HK-2 (cell line): ENCODE measurements around the gene CD300LB.
A peak's percentile ranks its signal among the peaks of the same experiment; 100 is the strongest.

ENCODE experiments used
- DNase-seq: peaks from one replicate; pipeline ENCODE4 v3.0.0-alpha.2; 2018; ENCODE audit not compliant: unreplicated experiment

Gene CD300LB

DNA sequence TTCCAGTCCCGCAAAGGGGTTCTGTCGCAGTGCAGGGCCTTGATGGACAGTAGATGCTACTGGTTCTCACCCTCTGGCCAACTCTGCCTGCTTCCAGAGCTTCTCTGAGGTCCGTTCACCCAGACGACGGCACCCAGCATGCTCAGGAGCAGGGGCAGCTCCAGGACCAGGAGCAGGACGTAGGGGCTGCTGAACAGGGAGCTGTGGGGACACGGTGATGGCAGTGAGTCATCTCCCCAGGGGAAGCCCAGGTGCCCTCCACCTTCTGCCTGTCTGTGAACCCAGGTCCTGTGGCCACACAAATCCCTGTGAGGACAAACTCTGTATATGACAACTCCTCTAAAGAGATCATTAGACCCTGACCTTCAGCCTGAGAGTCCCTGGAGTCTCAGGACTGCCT is 18.1 kb upstream of the CD300LB start:
- DNase-seq: no peak

- peak; percentile 23 for DNase-seq
Observed at GRCh38 chr17:74547736-74548135, 16.5 kb upstream of the CD300LB start.

DNA sequence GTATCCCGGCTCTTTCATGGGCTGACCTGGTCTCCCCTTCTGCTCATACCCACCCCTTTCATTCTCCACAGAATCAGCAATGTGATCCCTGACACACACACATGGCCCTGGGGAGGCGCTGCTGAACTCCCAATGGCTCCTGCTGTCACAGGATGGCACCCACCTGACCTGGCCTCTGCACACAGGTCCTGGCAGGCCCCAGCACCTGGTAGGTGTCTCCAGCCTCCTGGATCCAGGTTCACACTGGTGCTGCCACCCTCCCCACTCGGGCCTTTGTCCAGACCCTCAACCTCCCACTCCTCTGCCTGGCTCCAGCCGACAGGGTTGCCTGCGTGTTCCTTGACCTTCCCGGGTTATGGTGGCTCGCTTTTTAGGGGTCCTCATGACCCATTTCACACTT is 16.0 kb upstream of the CD300LB start:
- no peak for DNase-seq

DNA sequence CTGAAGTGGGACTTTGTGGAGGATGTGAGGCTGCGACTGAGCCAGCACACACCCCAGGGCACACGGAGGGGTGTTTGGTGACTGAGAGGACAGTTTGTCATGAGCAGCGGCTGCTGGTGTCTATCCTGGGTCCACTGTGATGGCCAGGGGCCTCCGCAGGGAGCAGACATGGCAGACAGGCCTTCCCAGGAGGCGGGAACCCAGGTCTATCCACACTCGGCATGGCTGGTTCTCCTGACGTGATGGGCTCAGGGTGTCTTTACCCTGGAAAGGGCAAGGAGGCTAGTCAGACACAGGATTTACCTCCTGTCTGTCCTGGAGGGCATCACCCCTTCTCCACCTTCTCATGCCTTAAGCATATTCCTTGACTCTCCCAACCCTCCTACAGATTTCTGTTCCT is 15.3 kb upstream of the CD300LB start:
- no peak for DNase-seq

DNA sequence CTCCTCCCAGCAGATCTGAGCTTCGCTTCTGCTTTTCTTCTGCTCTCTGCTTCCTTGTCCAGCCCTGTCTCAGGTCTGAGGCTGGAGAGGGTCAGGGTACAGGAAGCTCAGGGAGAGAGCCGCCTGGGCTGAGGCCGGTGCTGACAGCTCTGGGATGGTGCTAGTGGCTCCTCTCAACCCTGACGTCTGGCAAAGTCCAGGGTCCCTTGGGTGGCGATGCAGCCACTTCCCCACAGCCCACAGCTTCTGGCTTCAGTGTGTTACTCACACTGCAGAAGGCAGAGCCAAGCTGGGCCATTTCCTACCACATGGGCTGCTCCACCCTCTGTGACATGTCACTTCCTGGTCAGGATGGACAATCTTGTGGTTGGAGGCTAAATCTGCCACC is 14.6 kb upstream of the CD300LB start, which contains the start of gene CD300C:
Gene CD300C (minus strand): TSS at position 273 of the 388 bp plus-strand sequence. CDS start 333 bp downstream, outside the sequence.
- no peak for DNase-seq

DNA sequence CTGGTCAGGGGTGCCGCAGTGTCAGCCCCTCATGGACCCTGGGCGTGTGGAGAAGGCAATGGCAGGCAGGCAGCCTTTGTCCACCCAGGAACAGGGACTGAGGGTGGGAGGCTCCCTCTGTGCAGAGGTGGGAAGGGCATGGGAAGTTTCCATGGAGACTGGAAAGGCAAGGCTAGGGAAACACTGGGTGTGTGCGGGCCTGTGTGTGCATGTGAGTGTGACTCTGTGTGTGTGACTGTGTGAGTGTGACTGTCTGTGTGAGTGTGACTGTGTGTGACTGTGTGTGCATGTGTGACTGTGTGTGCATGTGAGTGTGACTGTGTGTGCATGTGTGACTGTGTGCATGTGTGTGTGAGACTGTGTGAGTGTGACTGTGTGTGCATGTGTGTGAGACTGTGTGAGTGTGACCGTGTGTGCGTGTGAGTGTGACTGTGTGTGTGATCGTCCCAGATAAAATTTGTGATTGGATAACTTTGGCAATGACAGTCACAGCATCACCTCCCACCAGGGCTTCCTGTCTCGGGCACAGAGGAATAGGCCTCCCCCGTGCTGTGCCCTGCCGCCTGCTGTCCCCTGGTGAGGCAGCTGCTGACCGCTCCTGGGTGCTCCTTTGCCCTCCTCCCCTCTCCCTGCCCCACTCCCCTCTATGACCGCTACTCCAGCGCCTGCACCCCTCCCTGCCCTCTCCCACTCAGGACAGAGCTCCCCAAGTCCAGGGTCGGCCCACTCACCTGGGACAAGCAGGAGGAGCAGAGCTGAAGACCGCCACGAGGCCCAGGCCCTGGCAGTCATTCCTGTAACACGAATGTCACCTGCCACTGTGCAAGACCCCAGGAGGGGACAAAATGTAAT is 13.9 kb upstream of the CD300LB start:
- DNase-seq: no peak

- no peak for DNase-seq
Observed at GRCh38 chr17:74543891-74544760, 12.9 kb upstream of the CD300LB start.

GRCh38 chr17:74543406-74543805 is 12.1 kb upstream of the CD300LB start:
- no peak for DNase-seq

GRCh38 chr17:74542727-74543383 is 11.6 kb upstream of the CD300LB start:
- no peak for DNase-seq

DNA sequence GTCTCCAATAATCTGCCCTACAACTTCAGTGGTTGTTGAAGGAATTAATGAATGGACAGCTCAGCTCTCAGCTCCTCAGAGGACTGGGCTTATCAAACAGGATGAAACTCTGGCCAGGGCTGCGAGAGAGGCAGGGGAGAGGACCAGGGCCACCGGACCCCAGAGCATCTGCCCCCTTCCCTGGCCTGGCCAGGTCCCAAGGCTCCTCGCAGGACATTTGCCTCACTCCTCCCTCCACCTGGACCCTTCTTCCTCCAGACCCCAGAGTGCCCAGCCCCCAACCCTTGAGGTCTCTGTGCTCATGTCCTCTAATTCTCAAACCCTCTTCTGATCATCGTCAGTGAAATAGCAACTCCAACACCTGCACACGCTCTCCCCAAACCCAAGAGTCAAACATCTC is 10.9 kb upstream of the CD300LB start:
- DNase-seq: no peak

GRCh38 chr17:74541176-74542111 is 10.2 kb upstream of the CD300LB start:
- no peak for DNase-seq

DNA sequence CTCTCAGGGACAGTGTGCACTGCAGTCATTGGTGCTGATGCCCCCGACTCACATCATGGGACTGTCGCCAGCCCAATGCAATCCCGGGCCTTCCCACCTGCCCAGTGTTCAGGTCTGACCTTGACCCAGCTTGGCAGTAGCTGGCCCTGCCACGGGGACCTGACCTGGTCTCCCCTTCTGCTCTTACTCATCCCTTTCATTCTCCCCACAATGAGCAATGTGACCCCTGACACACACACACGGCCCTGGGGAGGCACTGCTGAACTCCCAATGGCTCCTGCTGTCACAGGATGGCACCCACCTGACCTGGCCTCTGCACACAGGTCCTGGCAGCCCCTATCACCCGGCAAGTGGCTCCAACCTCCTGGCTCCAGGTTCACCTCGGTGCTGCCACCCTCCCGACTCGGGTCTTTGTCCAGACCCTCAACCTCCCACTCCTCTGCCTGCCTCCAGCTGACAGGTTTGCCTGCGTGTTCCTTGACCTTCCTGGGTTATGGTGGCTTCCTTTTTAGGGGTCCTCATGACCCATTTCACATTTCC is 8.1 kb upstream of the CD300LB start:
- no peak for DNase-seq

- no peak for DNase-seq
Observed at GRCh38 chr17:74536890-74537289, 5.6 kb upstream of the CD300LB start.

DNA sequence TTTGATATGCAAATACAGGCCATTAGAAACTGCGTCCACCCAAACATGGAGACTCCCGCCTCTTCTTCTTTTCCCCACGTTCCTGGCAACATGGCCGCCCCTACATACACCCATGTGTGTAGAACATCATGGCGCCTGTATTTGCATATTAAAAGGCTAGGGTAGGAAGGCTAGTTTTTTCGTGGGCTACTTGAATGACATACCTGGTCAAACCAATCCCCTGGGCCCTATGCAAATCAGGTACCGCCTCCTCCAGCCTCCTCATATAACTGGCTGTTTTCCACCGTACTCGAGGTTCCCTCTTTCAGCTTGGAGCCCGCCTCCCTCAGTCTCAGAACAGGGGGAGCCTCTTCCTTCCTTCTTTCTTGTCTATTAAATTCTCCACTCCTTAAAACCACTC is 840 bp upstream of the CD300LB start:
- DNase-seq: no peak

GRCh38 chr17:74530831-74531150 is 484 bp downstream of the CD300LB start:
- no peak for DNase-seq

DNA sequence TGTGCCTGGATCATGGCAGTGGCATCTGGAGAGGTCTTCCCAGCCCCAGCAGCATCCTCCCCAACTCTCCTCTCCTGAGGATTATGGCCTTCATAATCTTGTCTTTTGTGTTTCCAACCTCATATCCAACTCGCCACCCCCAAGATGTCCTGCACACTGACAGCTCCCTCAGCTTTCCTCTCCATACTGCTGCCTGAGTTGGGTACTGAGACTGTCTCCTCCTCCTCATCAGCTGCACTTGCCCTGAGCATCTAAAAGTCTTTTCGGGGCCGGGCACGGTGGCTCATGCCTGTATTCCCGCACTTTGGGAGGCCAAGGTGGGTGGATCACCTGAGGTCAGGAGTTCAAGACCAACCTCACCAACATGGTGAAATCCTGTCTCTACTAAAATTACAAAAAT is 2.0 kb downstream of the CD300LB start:
- no peak for DNase-seq

DNA sequence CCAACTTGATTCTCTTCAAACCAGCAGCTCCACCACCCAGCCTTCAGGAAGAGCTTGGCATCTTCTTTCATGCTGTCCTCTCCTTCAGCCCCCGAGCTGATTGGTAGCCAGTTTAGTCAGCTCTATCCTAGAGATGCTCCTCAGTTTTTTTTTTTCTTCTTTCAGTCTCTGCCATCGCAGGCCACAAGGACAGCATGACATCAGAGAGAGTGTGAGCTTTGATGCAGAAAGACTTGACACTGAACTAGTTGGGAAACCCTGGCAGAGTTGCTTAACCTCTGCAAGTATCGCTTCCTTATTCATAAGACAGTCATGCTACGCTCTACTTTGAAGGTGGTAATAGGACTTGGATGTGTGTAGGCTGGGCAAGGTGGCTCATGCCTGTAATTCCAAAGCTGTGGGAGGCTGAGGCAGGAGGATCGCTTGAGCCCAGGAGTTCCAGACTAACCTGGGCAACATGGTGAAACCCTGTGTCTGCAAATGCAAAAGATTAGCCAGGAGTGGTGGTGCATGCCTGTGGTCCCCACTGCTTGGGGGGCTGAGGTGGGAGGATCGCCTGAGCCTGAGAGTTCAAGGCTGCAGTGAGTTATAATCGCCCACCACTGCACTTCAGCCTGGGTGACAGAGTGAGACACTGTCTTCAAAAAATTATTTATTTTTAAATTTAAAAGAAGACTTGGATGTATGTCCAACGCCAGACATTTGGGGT is 2.6 kb downstream of the CD300LB start:
- DNase-seq: no peak

- DNase-seq: no peak
Observed at GRCh38 chr17:74527756-74528155, 3.5 kb downstream of the CD300LB start.

DNA sequence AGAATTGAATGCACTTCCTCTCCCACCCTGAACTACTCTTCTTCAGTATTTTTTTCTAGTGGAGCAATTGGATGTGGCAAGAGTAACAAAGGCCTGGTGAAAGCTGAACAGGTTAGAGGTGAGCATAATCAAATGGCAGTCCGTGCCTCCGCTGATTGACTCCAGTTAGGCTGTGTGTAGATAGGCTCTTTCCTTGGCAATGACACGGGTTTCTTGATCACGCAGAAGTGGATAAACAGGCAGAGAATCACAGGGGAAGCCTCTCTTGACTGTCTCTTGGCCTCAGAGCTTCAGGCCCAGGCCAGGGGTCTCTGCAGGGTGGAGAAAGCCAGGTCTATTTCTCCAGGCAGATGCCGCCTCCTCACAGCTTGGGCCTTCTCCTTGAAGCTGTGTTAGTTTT is 4.2 kb downstream of the CD300LB start:
- no peak for DNase-seq

DNA sequence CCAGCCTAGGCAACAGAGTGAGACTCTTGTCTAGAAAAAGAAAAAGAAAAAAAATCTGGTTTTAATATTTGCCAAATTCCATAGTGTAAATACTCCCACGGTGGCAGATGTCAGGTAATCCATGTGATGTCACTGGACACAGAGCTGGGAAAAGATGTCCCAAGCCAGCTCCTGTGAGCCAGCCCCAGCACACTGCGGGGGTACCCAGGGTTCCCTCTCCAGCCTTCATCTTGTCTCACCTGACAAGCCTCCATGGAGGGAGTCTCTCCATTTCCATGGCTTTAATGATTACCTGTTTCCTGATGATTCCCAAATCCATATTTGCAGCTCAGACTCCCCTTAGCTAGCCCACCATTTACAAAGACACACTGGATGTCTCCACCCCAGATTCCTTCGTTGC is 4.6 kb downstream of the CD300LB start:
- no peak for DNase-seq
